ENCODE data around the gene PDE10A.

PDE10A gene

DNA sequence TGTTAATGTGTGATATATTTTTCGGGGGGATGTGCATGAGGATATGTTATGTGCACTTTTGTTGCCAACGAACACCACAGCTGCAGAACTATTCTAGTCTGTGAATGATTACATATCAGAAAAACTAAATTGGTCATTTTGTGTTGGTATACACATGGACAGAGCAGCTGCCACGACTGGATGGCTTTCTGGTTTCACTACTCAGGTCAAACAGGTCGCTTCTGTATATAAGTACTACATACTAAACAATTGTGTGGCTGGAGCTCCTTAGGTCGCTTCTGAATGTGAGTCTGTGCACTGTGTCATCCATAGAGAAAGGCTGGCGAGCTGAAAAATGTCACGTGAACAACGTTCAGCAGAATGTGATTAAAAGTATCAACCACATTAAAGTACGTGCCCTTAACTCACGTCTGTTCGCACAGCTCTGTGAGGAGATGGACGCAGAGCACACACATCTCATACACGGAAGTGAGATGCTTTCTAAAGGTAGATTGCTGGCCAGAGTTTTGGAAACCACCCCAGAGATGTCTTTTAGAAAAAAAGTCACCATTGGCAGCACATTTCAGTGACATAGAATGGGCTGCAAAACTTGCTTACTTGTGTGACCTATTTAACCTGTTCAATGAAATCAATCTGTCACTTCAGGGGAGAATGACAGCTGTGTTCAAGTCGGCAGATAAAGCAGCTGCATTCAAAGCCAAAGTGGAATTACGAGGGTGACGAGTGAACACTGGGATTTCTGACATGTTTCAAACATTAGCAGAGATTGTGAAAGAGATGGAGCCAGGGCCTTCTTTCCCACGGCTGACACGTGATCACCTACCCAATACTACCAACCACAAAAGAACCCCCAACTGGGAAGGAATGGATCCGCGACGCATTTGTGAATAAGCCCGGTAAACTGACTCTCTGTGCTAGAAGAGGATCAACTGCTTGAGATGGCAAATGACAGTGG lies 176.6 kb downstream of the PDE10A start:
- DNase-seq (ENCODE audit: extremely low read depth, insufficient read length) = peak; percentile 9
- no peaks in the 10 kb centered on the region for H3K27me3 ChIP-seq (replicated peaks; ENCODE audit: control insufficient read depth, insufficient read depth, low read length)
- TF ChIP-seq, protein P1, sequence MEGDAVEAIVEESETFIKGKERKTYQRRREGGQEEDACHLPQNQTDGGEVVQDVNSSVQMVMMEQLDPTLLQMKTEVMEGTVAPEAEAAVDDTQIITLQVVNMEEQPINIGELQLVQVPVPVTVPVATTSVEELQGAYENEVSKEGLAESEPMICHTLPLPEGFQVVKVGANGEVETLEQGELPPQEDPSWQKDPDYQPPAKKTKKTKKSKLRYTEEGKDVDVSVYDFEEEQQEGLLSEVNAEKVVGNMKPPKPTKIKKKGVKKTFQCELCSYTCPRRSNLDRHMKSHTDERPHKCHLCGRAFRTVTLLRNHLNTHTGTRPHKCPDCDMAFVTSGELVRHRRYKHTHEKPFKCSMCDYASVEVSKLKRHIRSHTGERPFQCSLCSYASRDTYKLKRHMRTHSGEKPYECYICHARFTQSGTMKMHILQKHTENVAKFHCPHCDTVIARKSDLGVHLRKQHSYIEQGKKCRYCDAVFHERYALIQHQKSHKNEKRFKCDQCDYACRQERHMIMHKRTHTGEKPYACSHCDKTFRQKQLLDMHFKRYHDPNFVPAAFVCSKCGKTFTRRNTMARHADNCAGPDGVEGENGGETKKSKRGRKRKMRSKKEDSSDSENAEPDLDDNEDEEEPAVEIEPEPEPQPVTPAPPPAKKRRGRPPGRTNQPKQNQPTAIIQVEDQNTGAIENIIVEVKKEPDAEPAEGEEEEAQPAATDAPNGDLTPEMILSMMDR (IDR thresholded peaks at IDR 0.05; ENCODE audit: insufficient read depth, low read length, poor library complexity, severe bottlenecking) = no peak
- no peaks in the 10 kb centered on the region for H3K36me3 ChIP-seq (ENCODE audit: control insufficient read depth, insufficient read depth, low read length)
- H3K4me3 ChIP-seq (replicated peaks; ENCODE audit: low read depth, low read length) = no peak overlapping the region; the same call in 1 of the 2 replicates

DNA sequence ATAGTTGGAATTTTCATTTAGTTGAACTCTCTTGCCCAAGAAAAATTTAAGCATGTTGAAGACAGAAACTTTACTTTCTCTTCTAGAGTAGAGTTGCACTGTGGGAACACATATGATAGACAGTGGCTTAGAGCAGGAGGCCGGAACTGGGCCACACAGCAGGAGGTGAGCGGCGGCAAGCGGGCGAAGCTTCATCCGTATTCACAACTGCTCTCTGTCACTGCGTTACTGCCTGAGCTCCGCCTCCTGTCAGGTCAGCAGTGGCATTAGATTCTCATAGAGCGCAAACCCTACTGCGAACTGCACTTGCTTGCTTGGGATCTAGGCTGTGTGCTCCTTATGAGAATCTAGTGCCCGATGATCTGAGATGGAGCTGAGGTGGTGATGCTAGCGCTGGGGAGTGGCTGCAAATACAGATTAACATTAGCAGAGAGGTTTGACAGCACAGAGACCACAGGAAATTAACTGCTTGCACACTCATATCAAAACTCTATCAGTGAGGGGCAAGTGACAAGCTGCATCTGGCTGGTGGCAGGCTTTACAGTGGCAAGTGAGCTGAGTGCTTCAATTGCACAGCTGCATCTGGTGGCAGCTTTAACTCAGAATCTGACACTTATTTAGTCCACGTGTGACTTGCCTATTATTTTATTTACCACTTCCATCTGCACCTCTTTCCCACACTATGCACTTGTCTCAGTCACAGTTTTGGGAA lies 178.7 kb downstream of the PDE10A start:
- no peak overlapping the region for H3K4me3 ChIP-seq (replicated peaks; ENCODE audit: low read depth, low read length)
- no peak for DNase-seq (ENCODE audit: extremely low read depth, insufficient read length)
- TF ChIP-seq, protein P1 (IDR thresholded peaks at IDR 0.05; ENCODE audit: insufficient read depth, low read length, poor library complexity, severe bottlenecking) = no peak
- no peaks in the 10 kb centered on the region for H3K36me3 ChIP-seq (ENCODE audit: control insufficient read depth, insufficient read depth, low read length)
- no peaks in the 10 kb centered on the region for H3K27me3 ChIP-seq (replicated peaks; ENCODE audit: control insufficient read depth, insufficient read depth, low read length)

DNA sequence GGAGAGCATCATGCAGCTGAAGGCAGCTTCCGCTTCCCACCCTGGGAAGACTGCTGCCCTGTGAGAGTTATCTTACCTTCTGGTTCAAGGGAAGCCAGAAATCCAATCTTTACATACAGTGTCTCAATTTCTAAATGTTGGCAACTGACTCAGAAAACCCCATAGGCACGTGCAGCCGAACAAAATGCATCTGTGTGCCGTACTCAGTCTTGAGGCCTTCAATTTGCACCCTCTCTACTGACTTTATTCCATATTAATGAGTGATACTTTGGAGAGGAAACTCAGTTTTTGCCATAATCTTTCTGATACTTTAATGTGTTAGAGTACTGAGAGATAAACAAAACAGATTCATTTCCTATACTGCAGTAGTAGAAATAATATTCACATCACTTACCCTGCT lies 181.1 kb downstream of the PDE10A start:
- TF ChIP-seq, protein P1 (IDR thresholded peaks at IDR 0.05; ENCODE audit: insufficient read depth, low read length, poor library complexity, severe bottlenecking) = no peak
- Histone ChIP-seq H3K4me3 (replicated peaks; ENCODE audit: low read depth, low read length) (no peak overlapping the region), H3K36me3 (ENCODE audit: control insufficient read depth, insufficient read depth, low read length) (no peaks in the 10 kb centered on the region), H3K27me3 (replicated peaks; ENCODE audit: control insufficient read depth, insufficient read depth, low read length) (no peaks in the 10 kb centered on the region)
- DNase-seq (ENCODE audit: extremely low read depth, insufficient read length) = no peak

DNA sequence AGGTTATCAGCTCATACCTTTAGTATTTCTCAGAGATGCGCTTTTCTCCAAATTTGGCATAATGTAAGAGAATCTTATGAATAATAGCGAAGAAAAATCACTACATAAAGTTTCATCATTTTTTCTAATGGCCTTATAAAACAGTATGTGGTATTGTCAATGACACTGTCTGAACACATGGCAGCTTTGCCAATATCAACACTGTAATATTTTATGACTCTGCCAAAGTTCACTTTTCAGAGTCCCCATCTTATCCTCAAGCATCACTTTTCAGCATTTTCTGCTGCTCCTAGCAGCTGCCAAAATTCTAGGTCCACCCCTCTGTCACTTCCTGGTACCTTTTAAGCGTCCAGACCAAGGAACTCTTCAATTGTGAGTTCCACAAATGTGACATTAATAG lies 182.1 kb downstream of the PDE10A start:
- TF ChIP-seq, protein P1 (IDR thresholded peaks at IDR 0.05; ENCODE audit: insufficient read depth, low read length, poor library complexity, severe bottlenecking) = no peak
- Histone ChIP-seq H3K4me3 (replicated peaks; ENCODE audit: low read depth, low read length) (no peak overlapping the region), H3K36me3 (ENCODE audit: control insufficient read depth, insufficient read depth, low read length) (no peaks in the 10 kb centered on the region), H3K27me3 (replicated peaks; ENCODE audit: control insufficient read depth, insufficient read depth, low read length) (no peaks in the 10 kb centered on the region)
- no peak for DNase-seq (ENCODE audit: extremely low read depth, insufficient read length)

DNA sequence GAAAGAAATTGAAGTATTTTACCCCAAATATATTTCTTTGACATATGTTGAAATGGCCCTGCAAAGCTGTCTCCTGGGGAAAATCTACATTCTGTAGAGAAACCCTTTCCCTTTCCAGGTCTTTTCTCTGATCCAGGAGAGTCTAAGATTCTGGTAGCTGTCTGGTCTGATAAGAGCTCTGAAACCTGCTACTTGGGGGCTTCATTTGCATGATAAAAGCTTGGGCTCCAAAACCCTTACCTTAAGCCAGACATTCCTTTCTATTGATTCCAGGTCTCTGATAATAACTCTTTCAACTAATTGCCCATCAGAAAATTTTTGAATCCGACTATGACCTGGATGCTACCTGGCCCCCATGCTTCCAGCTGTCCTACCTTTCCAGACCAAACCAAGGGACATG lies 184.5 kb downstream of the PDE10A start:
- DNase-seq (ENCODE audit: extremely low read depth, insufficient read length) = no peak
- H3K4me3 ChIP-seq (replicated peaks; ENCODE audit: low read depth, low read length) = no peak overlapping the region
- H3K36me3 ChIP-seq (ENCODE audit: control insufficient read depth, insufficient read depth, low read length) = no peaks in the 10 kb centered on the region
- no peaks in the 10 kb centered on the region for H3K27me3 ChIP-seq (replicated peaks; ENCODE audit: control insufficient read depth, insufficient read depth, low read length)
- TF ChIP-seq, protein P1 (IDR thresholded peaks at IDR 0.05; ENCODE audit: insufficient read depth, low read length, poor library complexity, severe bottlenecking) = no peak
